ENCODE measurements around the gene AXIN1.
A peak's percentile ranks its signal among the peaks of the same experiment; 100 is the strongest.
"Not testable (repeated sequence)": the region's sequence is repeated elsewhere in the genome, so short reads cannot be mapped to it uniquely, and the experiment has no call there.

The AXIN1 gene

GRCh38 chr16:354971-355461 is 2.5 kb upstream of the AXIN1 start:
- TF ChIP-seq, protein P1, sequence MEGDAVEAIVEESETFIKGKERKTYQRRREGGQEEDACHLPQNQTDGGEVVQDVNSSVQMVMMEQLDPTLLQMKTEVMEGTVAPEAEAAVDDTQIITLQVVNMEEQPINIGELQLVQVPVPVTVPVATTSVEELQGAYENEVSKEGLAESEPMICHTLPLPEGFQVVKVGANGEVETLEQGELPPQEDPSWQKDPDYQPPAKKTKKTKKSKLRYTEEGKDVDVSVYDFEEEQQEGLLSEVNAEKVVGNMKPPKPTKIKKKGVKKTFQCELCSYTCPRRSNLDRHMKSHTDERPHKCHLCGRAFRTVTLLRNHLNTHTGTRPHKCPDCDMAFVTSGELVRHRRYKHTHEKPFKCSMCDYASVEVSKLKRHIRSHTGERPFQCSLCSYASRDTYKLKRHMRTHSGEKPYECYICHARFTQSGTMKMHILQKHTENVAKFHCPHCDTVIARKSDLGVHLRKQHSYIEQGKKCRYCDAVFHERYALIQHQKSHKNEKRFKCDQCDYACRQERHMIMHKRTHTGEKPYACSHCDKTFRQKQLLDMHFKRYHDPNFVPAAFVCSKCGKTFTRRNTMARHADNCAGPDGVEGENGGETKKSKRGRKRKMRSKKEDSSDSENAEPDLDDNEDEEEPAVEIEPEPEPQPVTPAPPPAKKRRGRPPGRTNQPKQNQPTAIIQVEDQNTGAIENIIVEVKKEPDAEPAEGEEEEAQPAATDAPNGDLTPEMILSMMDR (conservative IDR thresholded peaks at IDR 0.05; ENCODE audit: low read depth, low read length), result no peak
- no peak overlapping the region for H3K4me3 ChIP-seq (ENCODE audit: low read depth, low read length)
- no peak for DNase-seq (ENCODE audit: low read depth)

DNA sequence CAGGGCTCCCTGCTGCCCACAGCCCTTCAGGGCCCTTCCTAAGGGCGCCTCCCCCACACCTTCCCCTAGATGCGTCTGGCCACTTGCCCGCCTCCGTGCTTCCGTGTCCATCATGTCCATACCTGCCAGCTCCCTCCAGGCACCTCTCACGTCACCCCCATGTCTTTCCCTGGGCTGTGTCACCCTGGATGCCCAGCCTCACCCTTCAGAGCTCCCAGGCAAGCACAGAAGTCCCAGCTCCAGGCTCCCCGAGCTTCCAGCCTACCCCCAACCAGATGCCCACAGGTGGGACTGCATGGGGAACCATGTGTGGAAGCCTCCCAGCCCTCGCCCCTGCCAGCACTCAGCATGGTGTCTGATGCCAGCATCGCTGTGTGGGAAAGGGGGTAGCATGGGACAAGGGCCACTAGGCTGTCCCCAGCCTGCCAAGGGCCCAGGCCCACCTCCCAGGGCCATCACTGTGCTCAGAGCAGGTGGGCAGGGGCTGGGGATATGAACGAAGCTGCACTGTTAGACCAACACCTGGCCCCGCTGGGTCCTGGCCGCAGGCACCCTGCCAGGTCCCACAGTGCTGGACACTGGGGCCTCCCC is 1.9 kb upstream of the AXIN1 start:
- no peak for DNase-seq (ENCODE audit: low read depth)
- TF ChIP-seq, protein P1 (conservative IDR thresholded peaks at IDR 0.05; ENCODE audit: low read depth, low read length), result no peak
- H3K4me3 ChIP-seq (ENCODE audit: low read depth, low read length), result no peak overlapping the region

DNA sequence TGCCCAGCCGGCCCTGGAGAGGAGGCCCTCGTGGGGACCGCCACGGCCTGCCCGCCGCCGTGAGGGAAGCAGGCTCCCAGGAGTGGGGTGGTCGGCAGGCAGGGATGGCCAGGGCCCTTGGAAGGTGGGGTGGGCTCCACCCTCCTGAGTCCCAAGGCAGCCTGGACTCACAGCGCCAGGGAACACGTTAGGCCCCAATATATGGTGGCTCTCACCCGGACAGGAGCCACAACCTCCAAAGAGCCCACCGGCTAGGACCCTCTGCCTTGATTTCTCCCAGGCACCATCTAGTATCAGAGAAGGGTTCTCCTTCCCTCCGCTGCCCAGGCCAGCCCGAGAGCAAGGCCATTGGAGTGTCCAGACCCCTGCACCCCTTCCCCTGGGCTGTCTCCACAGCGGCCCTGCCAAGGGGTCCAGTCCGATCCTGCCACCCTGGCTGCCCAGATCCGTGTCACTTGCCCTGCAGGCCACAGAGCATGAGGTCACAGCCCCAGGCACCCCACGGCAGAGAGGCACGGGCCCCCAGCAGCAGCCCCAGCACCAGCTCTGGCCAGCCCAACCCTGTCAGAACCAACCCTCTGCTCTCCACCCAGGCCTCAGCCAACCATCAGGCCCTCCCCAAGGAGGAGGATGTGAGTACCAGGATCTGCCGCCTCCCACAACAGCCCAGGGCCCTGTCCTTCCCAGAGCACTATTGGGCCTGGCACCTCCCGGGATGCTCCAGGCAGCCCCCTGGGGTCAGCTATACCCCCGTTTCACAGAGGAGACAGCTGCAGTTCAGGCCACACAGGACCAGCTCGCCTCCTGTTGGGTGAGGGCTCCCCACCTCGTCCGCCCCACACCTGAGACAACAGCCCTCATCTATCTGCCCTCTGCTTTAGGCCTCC is 1.1 kb upstream of the AXIN1 start:
- TF ChIP-seq, protein P1 (conservative IDR thresholded peaks at IDR 0.05; ENCODE audit: low read depth, low read length), result no peak
- no peak for DNase-seq (ENCODE audit: low read depth)
- H3K4me3 ChIP-seq (ENCODE audit: low read depth, low read length), result peak overlapping the region; percentile 66

DNA sequence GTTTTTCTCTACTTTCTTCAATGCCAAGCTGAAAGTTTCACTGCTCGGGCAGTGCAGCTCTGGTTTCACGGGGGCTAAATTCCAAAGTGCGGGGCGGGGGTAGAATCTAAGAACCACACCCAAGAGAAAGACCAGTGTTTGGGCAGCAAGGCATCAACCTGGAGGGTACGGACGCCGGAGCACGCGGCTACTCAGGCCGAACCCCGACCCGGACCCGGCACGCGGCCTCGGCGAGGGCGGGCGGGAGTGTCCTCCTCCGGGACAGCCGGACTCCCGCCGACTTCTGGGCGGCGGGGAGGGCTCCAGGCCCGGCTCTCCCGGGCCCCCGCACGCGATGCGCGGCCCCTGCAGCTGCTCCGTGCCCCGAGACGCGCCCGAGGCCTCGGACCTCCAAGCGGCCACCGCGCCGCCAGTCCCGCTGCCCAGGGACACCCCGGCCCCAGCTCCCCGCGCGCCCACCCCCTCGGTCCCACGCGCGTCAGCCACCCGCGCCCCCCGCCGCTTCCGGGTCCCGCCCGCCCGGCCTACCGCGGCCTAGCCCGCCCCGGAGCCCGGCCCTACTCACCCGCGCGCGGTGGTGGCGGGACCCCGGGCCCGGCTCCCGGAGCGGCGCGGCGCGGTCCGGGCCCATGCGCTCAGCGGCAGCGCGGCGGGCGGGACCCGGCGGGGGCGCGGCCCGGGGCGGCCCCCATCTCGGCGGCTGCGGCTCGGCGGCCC is 561 bp downstream of the AXIN1 start:
- no peak for DNase-seq (ENCODE audit: low read depth)
- TF ChIP-seq, protein P1 (conservative IDR thresholded peaks at IDR 0.05; ENCODE audit: low read depth, low read length), result no peak
- peak overlapping the region; percentile 66 for H3K4me3 ChIP-seq (ENCODE audit: low read depth, low read length)

DNA sequence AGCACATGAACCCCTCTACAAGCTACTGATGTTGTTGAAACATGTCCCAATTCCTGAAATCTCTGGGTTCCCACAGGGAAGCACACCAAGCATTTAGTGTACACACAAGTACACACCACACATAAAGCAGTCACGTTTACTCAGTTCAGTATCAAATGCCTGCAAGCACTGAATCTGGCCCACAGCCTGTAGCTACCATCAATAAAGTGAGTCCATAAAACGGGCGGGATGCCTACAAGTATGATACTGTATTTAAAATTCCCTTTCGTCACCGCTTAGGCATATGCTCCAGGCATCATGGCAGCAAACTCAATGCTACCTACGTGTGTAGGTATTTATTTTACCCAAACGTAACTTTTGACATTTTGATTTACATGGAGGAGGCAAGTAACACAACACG is 2.3 kb downstream of the AXIN1 start:
- TF ChIP-seq, protein P1 (conservative IDR thresholded peaks at IDR 0.05; ENCODE audit: low read depth, low read length), result no peak
- DNase-seq (ENCODE audit: low read depth), result no peak
- no peak overlapping the region for H3K4me3 ChIP-seq (ENCODE audit: low read depth, low read length)

DNA sequence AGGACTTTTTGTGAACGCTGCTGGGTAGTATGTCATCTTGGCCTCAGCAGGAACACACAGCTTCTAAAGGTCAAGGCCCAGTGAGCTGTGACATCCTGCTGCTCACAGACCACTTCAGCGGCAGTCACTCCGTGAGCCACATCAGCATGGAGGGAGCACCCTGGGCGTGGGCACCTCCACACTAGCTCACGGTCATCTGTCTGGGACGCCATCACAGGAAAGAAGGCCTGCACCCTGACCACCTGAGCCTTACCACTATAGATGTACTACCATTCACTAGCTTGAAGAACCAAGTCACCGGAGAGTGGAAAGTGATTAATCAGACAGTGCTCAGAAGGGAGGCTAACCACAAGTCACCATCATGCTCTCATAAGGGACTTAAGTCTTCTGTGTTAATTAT is 3.3 kb downstream of the AXIN1 start:
- TF ChIP-seq, protein P1 (conservative IDR thresholded peaks at IDR 0.05; ENCODE audit: low read depth, low read length), result no peak
- DNase-seq (ENCODE audit: low read depth), result no peak
- no peak overlapping the region for H3K4me3 ChIP-seq (ENCODE audit: low read depth, low read length)

GRCh38 chr16:348495-348894 is 4.0 kb downstream of the AXIN1 start:
- H3K4me3 ChIP-seq (ENCODE audit: low read depth, low read length); DNase-seq (ENCODE audit: low read depth): not testable (repeated sequence)

All from choroid plexus epithelial cell (primary cell).